GM19372 (cell line): ENCODE measurements around the gene ELK3.

Source experiments
- ATAC-seq: cut with Tn5 transposase; IDR thresholded peaks from one replicate; pipeline ENCODE4 v1.9.1; 2021; ENCODE audit warnings: mild to moderate bottlenecking, low read depth, moderate library complexity; ENCODE audit not compliant: unreplicated experiment

Gene ELK3

DNA sequence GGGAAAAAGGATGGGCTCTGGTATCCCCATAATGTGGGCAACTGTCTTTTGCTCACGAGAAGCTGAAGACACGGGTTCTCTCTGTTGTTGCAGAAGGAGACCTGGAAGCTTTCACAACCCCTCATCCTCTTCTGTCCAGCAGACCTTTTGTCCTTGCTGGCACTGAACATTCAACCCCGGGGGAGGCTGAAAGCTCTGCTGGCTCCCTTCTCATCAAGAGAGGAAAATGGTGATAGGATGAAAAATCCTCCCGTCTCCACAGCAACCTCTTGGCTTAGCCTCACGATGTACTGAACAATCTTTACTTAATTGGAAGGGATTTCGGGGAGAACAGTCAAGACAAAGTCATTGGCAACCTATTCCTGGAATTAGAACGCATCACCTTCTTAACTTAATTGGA lies 39.0 kb downstream of the ELK3 start:
- ATAC-seq = no peak

DNA sequence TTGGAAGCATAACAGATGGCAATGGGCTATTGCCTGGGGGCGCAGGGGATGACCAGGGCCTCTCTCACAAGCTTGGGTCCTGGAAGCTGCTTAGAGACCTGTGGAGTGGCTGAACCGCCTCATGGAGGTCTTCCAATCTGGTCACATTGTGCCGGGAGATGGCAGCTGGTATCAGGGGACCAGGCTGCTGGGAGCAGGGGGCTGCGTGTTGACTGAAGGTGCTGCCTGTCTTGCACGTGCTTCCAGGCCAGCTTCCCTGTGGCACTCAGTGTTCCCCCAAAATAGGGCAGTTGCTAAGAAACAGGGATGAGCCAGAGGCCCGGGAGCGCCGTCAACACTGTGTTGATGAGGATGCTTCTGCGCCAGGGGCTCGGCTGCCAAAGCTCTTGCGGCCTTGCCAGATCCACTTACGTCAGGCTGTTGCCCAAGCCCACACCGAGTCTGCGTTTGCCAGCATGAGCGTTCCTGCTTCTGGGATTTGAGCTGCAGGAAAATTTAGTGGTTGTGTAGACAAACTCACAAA lies 39.8 kb downstream of the ELK3 start:
- no peak for ATAC-seq

DNA sequence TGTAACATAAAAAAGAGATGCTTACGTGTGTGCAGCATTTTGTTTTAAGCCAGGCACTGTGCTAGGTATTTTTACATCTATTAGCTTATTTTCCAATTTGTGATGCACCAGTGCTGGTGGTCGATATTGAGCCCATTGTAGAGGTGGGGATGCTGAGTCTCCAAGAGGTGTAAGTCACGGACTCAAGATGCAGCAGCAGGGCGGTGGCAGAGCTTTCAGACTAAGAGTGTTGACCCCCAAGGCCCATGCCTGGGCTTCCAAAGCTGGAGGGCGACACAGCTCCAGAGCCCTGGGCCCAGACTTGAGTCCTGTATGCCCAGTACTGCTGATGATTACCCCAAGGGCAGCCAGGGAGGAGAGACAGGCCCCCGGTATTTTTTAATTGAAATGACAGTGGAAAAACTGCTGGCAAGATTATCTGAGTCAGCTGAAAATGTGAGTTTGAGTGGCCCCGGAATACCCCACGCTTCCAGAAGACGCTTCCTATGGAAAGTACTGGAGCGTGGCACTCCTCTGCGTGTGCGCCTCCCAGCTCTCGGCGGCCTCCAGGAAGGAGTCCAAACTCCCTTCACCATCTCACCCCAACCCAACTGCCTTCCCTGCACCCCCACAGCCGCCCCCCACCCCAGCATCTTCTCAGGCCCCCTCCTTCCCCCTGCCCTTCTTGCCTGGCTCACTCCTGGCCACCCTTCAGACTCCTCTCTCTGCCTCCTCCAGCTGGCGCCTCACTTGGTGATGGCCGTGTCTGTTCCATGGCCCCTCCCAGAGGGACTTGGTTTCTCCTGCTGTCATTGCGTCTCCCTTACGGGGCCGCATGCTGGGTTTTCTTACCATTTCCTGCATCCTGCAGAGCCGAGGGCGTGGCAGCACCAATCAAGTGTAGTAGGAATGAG lies 40.7 kb downstream of the ELK3 start:
- ATAC-seq = no peak

DNA sequence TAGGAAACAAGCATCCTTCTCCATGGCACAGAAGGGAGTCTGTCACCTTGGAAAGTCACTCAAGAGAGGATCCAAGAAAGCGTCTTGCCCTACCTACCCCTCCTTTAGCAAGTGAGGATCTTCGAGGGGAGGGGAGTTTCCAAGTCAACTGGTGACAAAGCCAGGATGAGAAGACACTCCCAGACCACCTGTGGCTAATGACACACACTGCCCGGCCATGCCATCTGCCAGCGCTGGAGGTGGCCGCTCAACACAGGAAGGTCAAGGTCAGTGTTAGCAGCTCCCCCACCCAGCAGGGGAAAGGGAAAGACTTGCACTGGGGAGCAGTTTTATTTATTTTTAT lies 41.3 kb downstream of the ELK3 start:
- no peak for ATAC-seq

DNA sequence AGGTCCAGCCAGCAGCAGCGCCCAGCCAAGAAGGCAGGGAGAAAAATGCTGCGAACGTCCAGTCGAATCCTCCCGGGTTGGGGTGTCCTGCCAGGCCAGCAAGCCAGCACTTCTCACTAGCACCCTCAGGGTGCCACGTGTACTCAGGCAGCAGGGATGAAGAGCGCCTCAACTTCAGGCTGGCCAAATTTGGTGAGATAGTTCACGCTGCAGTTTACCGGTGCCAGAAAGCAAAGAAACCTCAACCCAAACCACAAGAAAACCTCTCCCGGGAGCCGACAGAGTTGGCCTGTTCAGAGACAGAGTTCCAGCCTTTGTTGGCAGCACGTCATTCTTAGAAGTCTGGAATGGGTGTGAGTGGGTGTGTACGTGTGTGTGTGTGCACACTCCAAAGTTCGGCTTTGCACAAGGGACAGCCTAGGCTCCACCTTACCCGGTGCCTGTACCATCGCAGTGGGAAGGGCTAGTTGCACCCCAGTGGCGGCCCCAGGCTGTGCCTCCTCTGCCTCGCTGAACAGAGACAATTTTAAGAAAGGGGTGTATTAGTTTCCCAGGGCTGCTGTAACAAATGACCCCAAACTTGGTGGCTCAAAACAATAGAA lies 42.1 kb downstream of the ELK3 start:
- ATAC-seq = no peak

DNA sequence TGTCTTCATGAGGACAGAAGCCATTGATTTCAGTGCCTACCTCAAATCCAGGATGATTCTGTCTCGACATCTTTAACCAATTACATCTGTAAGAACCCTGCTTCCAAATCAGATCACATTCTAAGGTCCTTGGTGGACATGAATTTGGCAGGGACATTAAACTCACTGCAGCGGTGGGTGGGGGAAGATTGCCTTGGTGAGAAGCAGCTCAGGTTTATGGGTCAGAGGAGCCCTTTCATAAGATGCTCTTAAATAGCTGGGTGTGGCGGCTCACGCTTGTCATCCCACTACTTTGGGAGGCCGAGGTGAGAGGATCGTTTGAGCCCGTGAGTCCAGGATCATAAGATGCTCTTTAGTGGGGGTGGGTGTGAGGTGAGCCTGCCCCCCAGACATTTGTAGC lies 42.9 kb downstream of the ELK3 start:
- no peak for ATAC-seq

DNA sequence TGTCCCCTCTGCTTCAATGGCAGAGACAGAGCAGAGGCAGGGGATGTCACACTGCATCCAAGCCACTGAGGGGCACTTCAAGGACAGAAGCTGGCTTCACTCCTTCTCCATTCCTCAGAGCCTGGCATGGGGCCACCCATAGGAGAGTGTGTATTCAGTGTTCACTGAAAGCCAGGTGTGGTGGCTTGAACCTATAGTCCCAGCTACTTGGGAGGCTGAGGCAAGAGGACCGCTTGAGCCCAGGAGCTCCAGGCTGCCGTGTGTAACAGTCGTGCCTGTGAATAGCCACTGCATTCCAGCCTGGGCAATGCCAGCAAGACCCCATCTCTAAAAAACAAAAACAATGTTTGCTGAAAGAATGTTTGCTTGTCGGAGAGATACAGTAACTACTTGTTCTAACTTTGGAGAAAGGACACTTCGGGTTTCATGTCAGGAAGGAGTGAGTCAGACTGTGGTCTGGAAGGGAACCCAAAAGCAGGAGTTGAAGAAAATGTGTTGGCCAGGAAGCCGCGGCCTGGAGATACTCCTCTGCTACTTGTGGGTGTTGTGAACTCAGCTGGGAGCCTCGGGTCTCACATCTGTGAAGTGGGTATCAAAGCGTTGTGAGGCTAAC lies 43.4 kb downstream of the ELK3 start:
- ATAC-seq = no peak

DNA sequence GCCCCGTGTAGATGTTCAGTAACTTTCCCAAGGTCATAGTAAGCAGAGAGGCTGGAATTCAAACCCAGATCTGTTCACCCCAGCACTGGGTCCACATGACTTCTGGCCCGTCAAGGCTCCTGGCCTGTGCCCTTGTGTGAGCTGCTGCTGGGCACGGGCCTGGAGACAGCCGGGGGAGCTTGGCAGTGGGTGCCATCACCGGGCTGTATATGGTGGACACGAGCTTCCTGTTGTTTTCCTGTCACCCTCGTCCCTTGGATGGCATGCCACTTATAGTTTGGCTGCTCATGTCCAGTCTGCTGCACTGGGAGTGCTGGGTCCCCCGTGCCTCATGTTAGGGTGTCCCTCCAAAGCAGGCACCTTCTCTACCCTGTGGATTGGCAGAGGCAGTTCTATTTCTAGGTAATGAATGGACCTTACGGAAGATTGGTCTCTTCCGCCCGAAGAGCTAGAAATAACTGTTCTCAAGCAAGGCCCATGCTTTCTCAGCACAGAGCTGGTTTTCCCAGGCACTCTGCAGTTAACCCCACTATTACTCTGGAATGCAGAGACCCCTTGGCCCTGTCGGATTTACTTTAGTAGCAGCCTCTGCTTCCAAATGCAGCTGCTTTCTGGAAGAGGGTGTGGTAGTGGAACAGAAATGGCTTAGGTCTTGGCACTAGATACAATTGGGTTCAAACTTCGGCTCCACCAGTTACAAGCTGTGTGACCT lies 44.3 kb downstream of the ELK3 start:
- no peak for ATAC-seq

DNA sequence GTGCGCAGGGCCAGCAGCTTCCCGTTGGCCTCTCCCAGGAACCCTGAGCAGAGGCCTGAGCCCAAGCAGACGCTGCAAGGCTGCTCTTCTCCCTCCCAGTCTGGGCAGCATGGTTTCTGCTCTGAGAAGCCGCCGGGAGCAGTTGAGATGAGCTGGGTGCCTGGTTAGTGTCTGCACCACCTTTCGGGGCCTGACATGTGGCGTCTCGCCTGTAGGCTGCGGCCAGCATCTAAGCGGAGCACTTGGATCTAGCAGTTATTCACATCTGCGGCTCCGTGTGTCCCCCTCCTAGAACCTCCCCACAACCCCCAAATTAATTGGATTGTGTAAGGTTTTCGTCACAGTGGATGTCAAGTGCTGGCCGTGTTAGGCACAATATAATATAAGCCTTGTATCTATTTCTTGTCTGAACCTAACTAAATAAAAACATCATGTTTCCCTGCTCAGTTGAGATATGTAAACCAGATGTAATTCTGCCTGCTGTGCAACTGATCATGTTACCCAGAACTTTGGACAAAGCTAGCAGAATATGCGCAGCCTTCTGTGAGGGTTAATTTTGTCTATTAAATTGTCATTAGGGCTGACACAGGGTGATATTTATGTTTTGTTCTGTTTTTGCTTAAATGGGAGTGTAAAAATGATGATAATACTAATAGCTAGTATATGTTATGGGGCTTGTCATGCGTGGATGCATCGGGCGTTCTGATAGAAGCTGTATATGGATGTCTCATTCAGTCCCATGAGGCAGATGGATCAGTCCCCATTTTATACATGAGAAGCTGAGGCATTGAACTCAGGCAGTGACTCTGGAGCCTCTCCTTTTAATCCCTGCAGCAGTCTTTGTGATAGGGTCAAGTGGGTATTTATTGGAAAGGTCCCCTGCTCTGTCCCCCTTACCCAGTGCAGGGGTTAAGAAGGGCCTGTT lies 45.8 kb downstream of the ELK3 start:
- ATAC-seq = no peak

DNA sequence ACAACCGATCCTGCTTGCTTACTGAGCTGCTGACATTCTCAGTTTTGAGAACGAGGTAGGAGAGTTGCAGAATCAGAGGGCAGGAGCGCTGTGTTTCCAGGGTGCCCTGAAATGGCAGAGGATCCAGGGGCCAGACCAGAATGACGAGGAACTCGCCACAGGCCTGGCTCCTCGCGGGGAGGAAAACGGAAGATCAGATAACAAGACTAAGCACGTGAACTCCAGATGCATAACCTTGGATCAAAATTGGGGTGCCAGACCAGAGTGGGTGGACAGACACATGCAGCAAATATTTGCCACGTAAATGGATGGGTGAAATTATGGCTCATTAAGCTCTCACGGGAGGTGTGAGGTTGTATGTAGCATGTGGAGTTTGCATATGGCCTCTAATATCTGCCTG lies 46.5 kb downstream of the ELK3 start:
- ATAC-seq = no peak

DNA sequence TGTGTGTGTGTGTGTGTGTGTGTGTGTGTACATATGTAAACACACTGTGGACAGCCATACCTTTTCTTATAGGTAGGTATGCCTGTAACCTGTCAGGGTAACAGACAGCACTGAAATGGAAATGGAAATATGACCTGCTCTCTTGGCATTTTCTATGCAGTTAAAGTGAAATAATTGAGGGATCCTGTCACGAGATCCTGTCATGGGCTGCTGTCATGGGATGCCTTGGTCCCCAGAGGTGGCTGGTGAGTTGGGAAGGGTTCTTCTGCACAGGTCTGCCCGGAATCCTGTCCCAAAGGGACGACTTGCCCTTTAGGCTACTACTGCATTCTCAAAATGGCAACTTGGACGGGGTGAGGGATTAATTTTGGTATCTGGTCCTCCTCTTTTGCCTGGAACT lies 47.3 kb downstream of the ELK3 start:
- no peak for ATAC-seq

DNA sequence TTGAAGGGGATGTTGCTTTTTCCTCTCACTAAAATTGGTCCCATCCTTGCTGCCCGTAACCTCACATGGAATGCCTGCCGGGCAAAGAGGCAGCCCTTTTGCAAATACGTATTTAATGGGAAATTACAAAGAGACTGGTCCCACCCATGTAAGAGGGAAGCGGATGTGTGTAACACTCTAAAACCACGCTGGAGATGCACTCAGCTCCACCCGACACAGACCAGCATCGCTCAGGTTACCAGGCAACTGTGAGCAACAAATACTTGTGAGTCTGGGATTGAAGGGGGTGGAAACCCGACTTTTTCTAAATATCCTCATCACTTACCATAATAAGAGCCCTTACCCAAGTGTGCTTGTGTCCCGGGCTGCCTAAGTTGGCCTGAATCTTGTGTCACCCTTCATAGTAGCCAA lies 47.7 kb downstream of the ELK3 start:
- ATAC-seq = no peak

DNA sequence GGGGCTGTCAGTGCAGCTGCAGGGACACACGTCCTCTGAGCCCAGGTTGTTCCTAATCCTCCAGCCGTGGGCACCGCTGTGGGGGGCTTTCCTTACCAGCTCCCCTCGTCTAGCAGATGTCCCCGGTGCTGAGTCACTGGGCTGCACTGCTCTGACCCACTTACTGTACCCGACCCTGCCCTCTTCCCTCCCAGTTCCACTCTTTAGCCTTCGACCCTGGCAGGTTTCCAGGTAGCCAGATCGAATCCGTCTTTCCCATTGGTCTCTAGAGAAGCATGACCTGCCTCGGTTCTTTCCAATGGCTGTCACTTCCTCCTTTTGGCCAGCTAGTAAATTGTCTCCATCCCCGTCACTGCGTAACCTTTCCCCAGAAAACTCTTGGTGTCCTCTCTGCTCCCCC lies 48.4 kb downstream of the ELK3 start:
- no peak for ATAC-seq

DNA sequence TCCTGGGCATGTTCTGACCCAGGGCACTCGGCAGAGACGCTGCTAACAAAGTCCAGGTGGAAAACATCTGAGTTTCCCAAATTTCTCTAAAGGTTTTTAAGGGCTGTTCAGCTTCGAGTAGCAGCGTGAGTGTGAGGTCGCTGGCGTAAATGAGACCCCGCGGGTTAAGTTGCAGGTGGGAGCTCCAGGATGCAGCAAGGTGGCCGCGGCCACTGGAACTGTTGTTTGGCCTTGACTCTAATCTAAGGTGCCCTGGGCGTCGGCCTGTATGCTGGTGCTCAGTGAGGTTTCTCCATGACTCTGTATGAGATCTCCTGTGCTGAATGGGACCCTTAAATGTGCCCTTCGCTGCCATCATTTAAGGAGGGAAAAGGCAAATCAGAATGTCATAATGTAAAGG lies 50.7 kb downstream of the ELK3 start:
- ATAC-seq = no peak

DNA sequence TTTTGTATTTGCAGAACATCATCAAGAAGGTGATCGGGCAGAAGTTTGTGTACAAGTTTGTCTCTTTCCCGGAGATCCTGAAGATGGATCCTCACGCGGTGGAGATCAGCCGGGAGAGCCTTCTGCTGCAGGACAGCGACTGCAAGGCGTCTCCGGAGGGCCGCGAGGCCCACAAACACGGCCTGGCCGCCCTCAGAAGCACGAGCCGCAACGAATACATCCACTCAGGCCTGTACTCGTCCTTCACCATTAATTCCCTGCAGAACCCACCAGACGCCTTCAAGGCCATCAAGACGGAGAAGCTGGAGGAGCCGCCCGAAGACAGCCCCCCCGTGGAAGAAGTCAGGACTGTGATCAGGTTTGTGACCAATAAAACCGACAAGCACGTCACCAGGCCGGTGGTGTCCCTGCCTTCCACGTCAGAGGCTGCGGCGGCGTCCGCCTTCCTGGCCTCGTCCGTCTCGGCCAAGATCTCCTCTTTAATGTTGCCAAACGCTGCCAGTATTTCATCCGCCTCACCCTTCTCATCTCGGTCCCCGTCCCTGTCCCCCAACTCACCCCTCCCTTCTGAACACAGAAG lies 52.8 kb downstream of the ELK3 start:
- ATAC-seq = no peak

DNA sequence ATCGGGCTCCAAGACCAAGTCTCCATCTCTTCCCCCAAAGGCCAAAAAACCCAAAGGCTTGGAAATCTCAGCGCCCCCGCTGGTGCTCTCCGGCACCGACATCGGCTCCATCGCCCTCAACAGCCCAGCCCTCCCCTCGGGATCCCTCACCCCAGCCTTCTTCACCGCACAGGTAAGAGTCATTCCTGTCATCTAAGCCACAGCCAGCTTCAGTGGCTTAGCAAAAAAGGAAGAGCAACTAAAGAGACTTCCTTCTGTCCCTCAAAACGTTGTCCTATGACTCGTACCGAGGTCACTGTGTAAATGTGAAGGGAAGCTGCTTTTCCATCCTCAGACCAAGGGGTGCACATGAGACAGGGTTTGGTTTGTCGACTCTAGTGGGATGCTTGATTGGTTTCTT lies 53.4 kb downstream of the ELK3 start:
- ATAC-seq = no peak

DNA sequence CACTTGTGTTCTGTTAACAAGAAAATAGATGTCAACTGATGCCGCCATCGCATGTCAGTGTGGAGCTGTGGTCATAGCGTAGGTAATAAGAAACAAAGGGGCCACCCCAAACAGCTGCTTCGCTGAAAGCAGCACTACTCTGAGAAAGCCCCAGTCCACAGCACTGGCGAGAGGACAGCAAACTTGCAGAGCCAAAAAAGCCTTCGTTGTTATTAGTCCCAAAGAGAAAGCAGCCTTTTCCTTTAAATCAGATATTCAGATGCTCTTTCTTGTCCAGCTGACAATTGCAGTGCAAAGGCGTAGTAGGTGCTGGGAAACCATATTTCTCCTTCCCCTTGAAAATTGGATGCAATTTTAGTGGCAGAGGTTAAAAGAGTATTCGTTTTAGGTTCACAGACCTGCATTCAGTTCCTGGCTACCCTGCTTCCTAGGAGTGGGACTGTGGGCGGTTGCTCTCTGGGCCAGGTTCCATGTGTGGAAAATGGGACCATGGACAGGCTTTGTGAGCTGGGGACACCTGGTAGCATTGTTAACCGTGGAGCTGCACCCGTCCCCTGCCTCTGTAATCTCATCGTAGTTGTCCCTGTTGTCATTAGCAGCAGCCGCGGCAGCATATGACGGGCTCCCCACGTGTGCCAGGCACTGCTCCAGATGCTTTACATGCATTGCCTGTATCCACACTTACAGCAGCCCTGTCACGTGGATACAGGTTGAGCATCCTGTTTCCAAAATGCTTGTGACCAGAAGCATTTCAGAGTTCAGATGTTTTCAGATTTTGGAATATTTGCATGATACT lies 54.2 kb downstream of the ELK3 start:
- ATAC-seq = no peak

DNA sequence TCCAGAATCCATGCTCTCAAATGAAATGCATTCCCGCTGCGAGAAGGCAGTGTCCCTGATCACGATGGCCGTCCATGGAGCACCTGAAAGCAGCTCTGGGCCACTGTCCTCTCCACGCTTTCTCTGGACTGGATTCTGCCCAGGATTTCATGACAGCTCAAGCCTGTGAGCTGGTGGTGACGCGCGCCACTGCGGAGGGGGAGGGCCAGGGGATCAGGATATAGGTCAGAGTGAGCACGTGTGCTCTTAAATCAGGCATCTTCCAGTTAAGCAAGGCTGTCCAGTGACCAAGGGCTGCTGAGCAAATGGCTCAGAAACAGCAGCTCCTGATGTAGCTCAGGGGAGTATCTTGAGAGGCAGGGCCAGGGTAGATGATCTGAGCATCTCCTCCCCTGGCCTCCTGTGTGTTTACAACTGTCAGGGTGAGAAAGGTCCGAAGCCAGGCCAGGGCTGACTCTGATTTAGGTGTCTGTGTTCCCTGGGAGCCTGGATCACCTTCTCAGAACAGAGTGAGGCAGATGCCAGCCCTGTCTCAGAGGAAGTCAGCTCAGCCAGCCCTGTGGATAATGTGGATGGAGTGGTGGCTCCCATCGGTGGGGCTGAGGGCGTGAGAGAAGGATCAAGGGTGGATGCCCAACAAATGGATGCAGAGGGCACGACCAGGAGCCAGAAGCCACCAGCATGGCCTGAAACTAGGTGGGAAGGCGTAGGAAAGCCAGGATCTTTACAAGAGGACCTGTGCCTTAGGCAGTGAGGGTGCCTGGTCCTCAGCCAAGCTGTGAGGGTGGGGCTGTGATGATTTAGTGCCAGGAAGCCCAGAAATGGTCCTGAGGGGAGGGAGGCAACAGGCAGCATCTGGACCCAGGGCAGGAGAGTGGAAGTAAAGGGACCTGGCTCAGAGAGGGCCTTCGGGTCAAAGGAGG lies 55.3 kb downstream of the ELK3 start:
- ATAC-seq = no peak
